IMR-90 (cell line): ENCODE data around the gene POLR1A. TPM values are rescaled to one million over a fixed set of nuclear protein-coding genes. Genes with fewer than 3 reads are reported as not detected.

Source experiments
- ATAC-seq: fragments of 200-7000 bp; cut with Tn5 transposase; 2 replicates; pipeline ENCODE4 v1.9.1; 2020; ENCODE audit warnings: low read depth, mild to moderate bottlenecking, moderate library complexity
- BruUV-seq: library from RNA; stranded (reverse); fragments of 400-500 nt; replicated peaks from 2 replicates; lab custom pipeline; 2021; lab: Mats Ljungman, UMichigan
- CTCF ChIA-PET: fragments of 300-600 bp; formaldehyde crosslinking; extraction: SDS; loops from one replicate; lab custom pipeline; 2021; ENCODE audit warnings: antibody characterized with exemption; lab: Yijun Ruan, JAX
- POLR2A ChIA-PET: fragments of 300-600 bp; sonication (Branson Sonifier 250); formaldehyde crosslinking; loops from one replicate; lab custom pipeline; 2022; ENCODE audit warnings: antibody characterized with exemption; ENCODE audit not compliant: unreplicated experiment; lab: Charles Lee
- DNase-seq: peaks from one replicate; pipeline ENCODE4 v3.0.0; 2013
- H2AFZ ChIP-seq: replicated peaks from 2 replicates; pipeline ENCODE3; 2013; ENCODE audit warnings: low read length, mild to moderate bottlenecking; ENCODE audit not compliant: poor library complexity
- H2AK5ac ChIP-seq: 2 replicates; pipeline ENCODE4 v1.6.1; 2013; ENCODE audit warnings: low read depth, low read length, inconsistent platforms
- H2AK9ac ChIP-seq: replicated peaks from 2 replicates; pipeline ENCODE3; 2013; ENCODE audit warnings: mild to moderate bottlenecking, low read depth, low read length, moderate library complexity; ENCODE audit not compliant: poor library complexity
- H2BK120ac ChIP-seq: 2 replicates; pipeline ENCODE4 v1.6.1; 2013; ENCODE audit warnings: low read depth, low read length, inconsistent platforms
- H2BK15ac ChIP-seq: 3 replicates; pipeline ENCODE4 v1.6.1; 2013; ENCODE audit warnings: low read depth, low read length, inconsistent platforms
- H2BK20ac ChIP-seq: 2 replicates; pipeline ENCODE4 v1.6.1; 2013; ENCODE audit warnings: low read depth, mild to moderate bottlenecking, inconsistent platforms, low read length, moderate library complexity
- H2BK5ac ChIP-seq: 2 replicates; pipeline ENCODE4 v1.6.1; 2013; ENCODE audit warnings: mild to moderate bottlenecking, low read depth, low read length, inconsistent platforms; ENCODE audit not compliant: poor library complexity, severe bottlenecking
- H3K14ac ChIP-seq: replicated peaks from 2 replicates; pipeline ENCODE4 v1.6.1; 2013; ENCODE audit warnings: low read depth, low read length, inconsistent platforms
- H3K18ac ChIP-seq: 2 replicates; pipeline ENCODE4 v1.6.1; 2013; ENCODE audit warnings: low read depth, low read length, control low read depth
- H3K23ac ChIP-seq: 2 replicates; pipeline ENCODE4 v1.6.1; 2013; ENCODE audit warnings: low read depth, low read length, inconsistent platforms
- H3K27ac ChIP-seq: 2 replicates; pipeline ENCODE4 v1.5.1; 2013; ENCODE audit warnings: mild to moderate bottlenecking, control low read depth, low read length; ENCODE audit not compliant: insufficient read depth
- H3K27me3 ChIP-seq: 2 replicates; pipeline ENCODE4 v1.6.1; 2013; ENCODE audit warnings: low read length; ENCODE audit not compliant: control insufficient read depth, insufficient read depth
- H3K36me3 ChIP-seq: 2 replicates; pipeline ENCODE4 v1.6.1; 2013; ENCODE audit warnings: low read length, mixed read lengths; ENCODE audit not compliant: control insufficient read depth, insufficient read depth
- H3K4ac ChIP-seq: 2 replicates; pipeline ENCODE4 v1.6.1; 2013; ENCODE audit warnings: low read depth, low read length, inconsistent platforms
- H3K4me1 ChIP-seq: 2 replicates; pipeline ENCODE4 v1.6.1; 2013; ENCODE audit warnings: low read length, mixed read lengths; ENCODE audit not compliant: control insufficient read depth, insufficient read depth
- H3K4me2 ChIP-seq: 2 replicates; pipeline ENCODE4 v1.6.1; 2013; ENCODE audit warnings: low read depth, mild to moderate bottlenecking, control low read depth, low read length, moderate library complexity
- H3K4me3 ChIP-seq: 2 replicates; pipeline ENCODE4 v1.5.1; 2013; ENCODE audit warnings: low read depth, mild to moderate bottlenecking, control low read depth, low read length, moderate library complexity; ENCODE audit not compliant: insufficient read depth
- H3K56ac ChIP-seq: 2 replicates; pipeline ENCODE4 v1.6.1; 2013; ENCODE audit warnings: low read length, inconsistent platforms; ENCODE audit not compliant: insufficient read depth; ENCODE audit errors: extremely low read depth
- H3K79me1 ChIP-seq, 2 experiments: 2 replicates each; pipeline ENCODE4 v1.6.1; 2013; ENCODE audit warnings: low read length in 2 of 2, inconsistent platforms in 1 of 2, low read depth in 1 of 2
- H3K9ac ChIP-seq: 2 replicates; pipeline ENCODE4 v1.6.1; 2013; ENCODE audit warnings: low read depth, low read length, control low read depth
- H3K9me1 ChIP-seq: 2 replicates; pipeline ENCODE4 v1.6.1; 2013; ENCODE audit warnings: low read length, inconsistent platforms; ENCODE audit not compliant: insufficient read depth
- H3K9me3 ChIP-seq: 2 replicates; pipeline ENCODE4 v1.6.1; 2013; ENCODE audit warnings: low read length; ENCODE audit not compliant: control insufficient read depth, insufficient read depth
- H4K20me1 ChIP-seq: 2 replicates; pipeline ENCODE4 v1.6.1; 2013; ENCODE audit warnings: low read length, inconsistent platforms; ENCODE audit not compliant: insufficient read depth
- H4K5ac ChIP-seq: 2 replicates; pipeline ENCODE4 v1.6.1; 2013; ENCODE audit warnings: mild to moderate bottlenecking, low read depth, low read length, control low read depth
- H4K8ac ChIP-seq, 2 experiments: 2 replicates each; pipeline ENCODE4 v1.6.1; 2013; ENCODE audit warnings: low read depth in 2 of 2, low read length in 2 of 2, control low read depth in 1 of 2, inconsistent platforms in 1 of 2
- H4K91ac ChIP-seq: 2 replicates; pipeline ENCODE4 v1.6.1; 2013; ENCODE audit warnings: low read depth, low read length, inconsistent platforms; ENCODE audit not compliant: insufficient read depth
- MAFK ChIP-seq: IDR thresholded peaks from 2 replicates; pipeline ENCODE4 v1.6.1; 2012; ENCODE audit warnings: low read depth, low read length, improper control_type of control experiment
- NFE2L2 ChIP-seq: fragments of 150-350 bp; IDR thresholded peaks from 2 replicates; pipeline ENCODE4 v1.6.1; 2016; ENCODE audit warnings: low read depth, mild to moderate bottlenecking, low read length
- WGBS, 2 experiments: methylation state at CpG; one replicate each; pipeline versions ENCODE4 v1.1.5 to v1.1.7; 2013; ENCODE audit warnings: missing lambda C conversion rate in 2 of 2; ENCODE audit not compliant: insufficient read length in 1 of 2; ENCODE audit errors: extremely low coverage in 2 of 2; 5-methylcytosine and 5-hydroxymethylcytosine counted together
- dilution Hi-C: fragments of 300-500 bp; cut with HindIII; formaldehyde crosslinking; loops from one replicate; pipeline ENCODE4 v1.14.3; 2018; ENCODE audit warnings: low sequenced_read_pairs; ENCODE audit not compliant: unreplicated experiment
- in situ Hi-C: fragments of 300-500 bp; cut with MboI; formaldehyde crosslinking; loops from 3 replicates; pipeline ENCODE4 v1.14.3; 2019; ENCODE audit warnings: low sequenced_read_pairs, inconsistent platforms, mixed read lengths
- intact Hi-C: fragments of 100-400 bp; cut with micrococcal nuclease; formaldehyde crosslinking; loops from 2 replicates; pipeline ENCODE4 v1.10.0; 2022
- polyA plus RNA-seq, 3 experiments: library from polyadenylated mRNA; depleted of rRNA; stranded (reverse); fragments of >200 nt; gene quantifications; 2 replicates each; pipeline ENCODE4 v1.2.3, GENCODE V29; 2012; ENCODE audit warnings: low replicate concordance in 1 of 3
- total RNA-seq: library from RNA; depleted of rRNA; stranded (reverse); fragments of >200 nt; gene quantifications from 2 replicates; pipeline ENCODE4 v1.2.3, GENCODE V29; 2012

The POLR1A gene
- total and polyA plus RNA-seq, 2 of the 4 experiments (the other 2 are of a cell fraction), result 7.6 to 27.4 TPM

DNA sequence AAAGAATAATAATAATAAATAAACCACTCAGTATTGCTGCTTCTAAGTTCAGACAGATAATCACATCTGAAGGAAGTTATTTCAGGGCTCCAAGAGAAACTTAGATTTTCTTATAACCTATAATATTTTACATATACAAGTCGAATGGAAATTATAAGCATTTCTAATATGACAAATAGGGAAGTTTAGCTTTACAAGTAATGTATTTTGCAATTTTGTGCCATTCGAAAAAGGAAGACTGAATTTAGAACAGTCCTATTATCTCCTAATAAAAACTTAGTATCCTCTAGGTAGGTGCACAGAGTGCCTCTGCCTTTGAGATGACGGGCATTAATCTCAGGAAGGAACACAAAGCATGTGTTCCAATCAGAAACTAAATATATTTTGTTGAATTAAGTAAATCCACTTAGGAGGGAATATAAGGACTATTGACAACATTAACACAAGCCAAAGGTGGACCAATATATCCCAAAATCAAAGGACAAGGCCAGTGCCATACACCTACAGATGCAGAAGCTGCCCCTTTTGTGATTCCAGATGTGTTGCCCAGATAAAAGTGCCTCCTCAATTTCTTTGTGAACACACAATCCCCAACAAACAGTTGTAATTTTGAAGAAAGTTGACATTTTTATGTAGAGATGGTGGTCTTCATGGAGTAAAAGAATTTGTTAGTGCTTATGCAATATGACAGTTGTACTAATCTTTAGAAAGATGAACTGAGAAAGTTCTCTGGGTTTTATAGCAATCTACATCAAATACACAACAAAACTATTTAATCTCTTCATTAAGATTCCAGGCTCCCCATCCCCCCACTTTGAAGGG is 37.0 kb upstream of the POLR1A start:
- in situ Hi-C loops, result no loop called here
- peaks cover 55% of the 10 kb centered on the region for H3K36me3 ChIP-seq

More for the DNA sequence above, 37.0 kb upstream of the POLR1A start:
- ATAC-seq (no peak), DNase-seq (no peak)
- intact Hi-C loops (loop anchor here (10.0 kb wide), 1 partner anchor 322 kb away; no protein-coding TSS in a partner anchor), dilution Hi-C loops (no loop called here)
- no peak overlapping the region for H3K4me3 ChIP-seq
- H2BK15ac ChIP-seq, result no peak overlapping the region
- H3K9me1 ChIP-seq, result peaks cover 2% of the 10 kb centered on the region; the same call in 1 of the 2 replicates
- no peak overlapping the region for H3K14ac ChIP-seq
- H2BK5ac ChIP-seq, result no peak overlapping the region
- no peak overlapping the region for H2AK5ac ChIP-seq
- CTCF ChIA-PET, result interaction anchor here (0.6 to 0.7 kb wide), 2 partner anchors 63 to 293 kb away, joined by 3 to 5 read pairs; no protein-coding TSS in a partner anchor
- no peaks in the 10 kb centered on the region for H3K4me1 ChIP-seq
- H3K18ac ChIP-seq, result no peak overlapping the region
- H2BK120ac ChIP-seq, result no peak overlapping the region
- no peak overlapping the region for H2AK9ac ChIP-seq
- no peaks in the 10 kb centered on the region for H3K9me3 ChIP-seq
- H4K20me1 ChIP-seq, result peaks cover 3% of the 10 kb centered on the region; the same call in 1 of the 2 replicates
- no peak overlapping the region for H3K4ac ChIP-seq
- H3K9ac ChIP-seq, result no peak overlapping the region
- no peak overlapping the region for H3K56ac ChIP-seq
- no peak overlapping the region for H3K27ac ChIP-seq
- H2BK20ac ChIP-seq, result no peak overlapping the region
- H2AFZ ChIP-seq, result no peak overlapping the region
- no peaks in the 10 kb centered on the region for H3K27me3 ChIP-seq
- no TSS peak for BruUV-seq
- TF ChIP-seq NFE2L2 (no peak), MAFK (no peak)
- no peak overlapping the region for H3K23ac ChIP-seq
- H4K91ac ChIP-seq, result no peak overlapping the region
- H4K5ac ChIP-seq, result no peak overlapping the region
- no peak overlapping the region for H3K4me2 ChIP-seq
- POLR2A ChIA-PET, result no interaction called here
- no peaks in the 10 kb centered on the region for H3K79me1 ChIP-seq
- WGBS, 2 experiments, result no CpG with 5 or more reads among the region's 3 CpGs
- no peak overlapping the region for H4K8ac ChIP-seq
